Memory B cell (primary cell): Measurements from ENCODE around the gene CDKN1B.

Experiments used
- ATAC-seq: fragments of 150-1000 bp; cut with Tn5 transposase; 2 replicates; pipeline ENCODE4 v1.10.0; 2021; ENCODE audit warnings: low read depth, mild to moderate bottlenecking, moderate library complexity
- DNase-seq, 2 donors: peaks; one replicate each; pipeline ENCODE4 v3.0.0; 2022; ENCODE audit warnings: low spot score in 2 of 2
- H3K27ac Mint-ChIP-seq: one replicate; pipeline ENCODE4 v1.8.0; 2022; ENCODE audit warnings: mild to moderate bottlenecking, moderate library complexity, mixed read lengths
- H3K27me3 Mint-ChIP-seq: one replicate; pipeline ENCODE4 v1.8.0; 2022; ENCODE audit warnings: mixed read lengths
- H3K36me3 Mint-ChIP-seq: one replicate; pipeline ENCODE4 v1.8.0; 2022; ENCODE audit warnings: mild to moderate bottlenecking, mixed read lengths
- H3K4me1 Mint-ChIP-seq: one replicate; pipeline ENCODE4 v1.8.0; 2022; ENCODE audit warnings: mixed read lengths
- H3K4me3 Mint-ChIP-seq: one replicate; pipeline ENCODE4 v1.8.0; 2022; ENCODE audit warnings: mild to moderate bottlenecking, moderate library complexity, mixed read lengths
- H3K9me3 Mint-ChIP-seq: one replicate; pipeline ENCODE4 v1.8.0; 2022; ENCODE audit warnings: mixed read lengths

The CDKN1B gene

GRCh38 chr12:12716793-12717585, at the start of gene CDKN1B:
Gene CDKN1B, plus strand, starts transcription at chr12:12717368. Its CDS starts 472 bp downstream, at chr12:12717840.
- peak within 1 kb of the TSS; percentile 98 for H3K4me3 Mint-ChIP-seq
- peaks cover 1% of the 10 kb centered on the region for H3K9me3 Mint-ChIP-seq
- DNase-seq (peak; percentile 67 to 71), ATAC-seq (peak; percentile 67)
- peaks cover 28% of the 10 kb centered on the region for H3K36me3 Mint-ChIP-seq
- peaks cover 51% of the 10 kb centered on the region for H3K4me1 Mint-ChIP-seq
- H3K27ac Mint-ChIP-seq, result peak within 1 kb of the TSS; percentile 99
- H3K27me3 Mint-ChIP-seq, result no peaks in the 10 kb centered on the region

- Mint-ChIP-seq H3K4me1 (peaks cover 7% of the 10 kb centered on the region), H3K36me3 (no peaks in the 10 kb centered on the region), H3K27me3 (no peaks in the 10 kb centered on the region), H3K9me3 (no peaks in the 10 kb centered on the region), H3K4me3 (no peak overlapping the region), H3K27ac (no peak overlapping the region)
- DNase-seq, result no peak
- no peak for ATAC-seq
Observed at GRCh38 chr12:12668005-12668404, 49.2 kb upstream of the CDKN1B start.

GRCh38 chr12:12669020-12669419, 48.1 kb upstream of the CDKN1B start:
- Mint-ChIP-seq H3K4me1 (peaks cover 6% of the 10 kb centered on the region), H3K27me3 (no peaks in the 10 kb centered on the region)

GRCh38 chr12:12671850-12672660, 45.1 kb upstream of the CDKN1B start:
- ATAC-seq (no peak), DNase-seq (no peak)
- Mint-ChIP-seq H3K4me3 (no peak overlapping the region), H3K27ac (no peak overlapping the region), H3K36me3 (no peaks in the 10 kb centered on the region), H3K9me3 (no peaks in the 10 kb centered on the region), H3K4me1 (peaks cover 6% of the 10 kb centered on the region), H3K27me3 (no peaks in the 10 kb centered on the region)

More at GRCh38 chr12:12669020-12669419, 48.1 kb upstream of the CDKN1B start:
- DNase-seq, result no peak
- H3K27ac Mint-ChIP-seq, result no peak overlapping the region
- no peaks in the 10 kb centered on the region for H3K36me3 Mint-ChIP-seq
- H3K9me3 Mint-ChIP-seq, result no peaks in the 10 kb centered on the region
- no peak for ATAC-seq
- H3K4me3 Mint-ChIP-seq, result no peak overlapping the region

GRCh38 chr12:12673296-12673695, 43.9 kb upstream of the CDKN1B start:
- Mint-ChIP-seq H3K4me3 (no peak overlapping the region), H3K4me1 (peaks cover 6% of the 10 kb centered on the region), H3K9me3 (no peaks in the 10 kb centered on the region), H3K36me3 (no peaks in the 10 kb centered on the region), H3K27ac (no peak overlapping the region), H3K27me3 (no peaks in the 10 kb centered on the region)
- DNase-seq (no peak), ATAC-seq (no peak)

GRCh38 chr12:12676605-12677004, 40.6 kb upstream of the CDKN1B start:
- H3K27me3 Mint-ChIP-seq, result no peaks in the 10 kb centered on the region
- peaks cover 4% of the 10 kb centered on the region for H3K4me1 Mint-ChIP-seq
- H3K4me3 Mint-ChIP-seq, result no peak overlapping the region
- ATAC-seq, result no peak
- H3K36me3 Mint-ChIP-seq, result no peaks in the 10 kb centered on the region
- H3K9me3 Mint-ChIP-seq, result no peaks in the 10 kb centered on the region
- no peak for DNase-seq
- no peak overlapping the region for H3K27ac Mint-ChIP-seq

GRCh38 chr12:12681061-12681765, 36.0 kb upstream of the CDKN1B start:
- H3K27ac Mint-ChIP-seq, result no peak overlapping the region
- no peaks in the 10 kb centered on the region for H3K4me1 Mint-ChIP-seq
- no peaks in the 10 kb centered on the region for H3K9me3 Mint-ChIP-seq
- no peaks in the 10 kb centered on the region for H3K36me3 Mint-ChIP-seq
- no peak overlapping the region for H3K4me3 Mint-ChIP-seq
- ATAC-seq, result no peak
- no peak for DNase-seq
- peaks cover 2% of the 10 kb centered on the region for H3K27me3 Mint-ChIP-seq

- Mint-ChIP-seq H3K27me3 (peaks cover 2% of the 10 kb centered on the region), H3K9me3 (no peaks in the 10 kb centered on the region), H3K27ac (no peak overlapping the region), H3K4me1 (no peaks in the 10 kb centered on the region), H3K4me3 (no peak overlapping the region), H3K36me3 (no peaks in the 10 kb centered on the region)
- DNase-seq (no peak), ATAC-seq (no peak)
Observed at GRCh38 chr12:12682284-12682683, 34.9 kb upstream of the CDKN1B start.

GRCh38 chr12:12683136-12683697, 34.0 kb upstream of the CDKN1B start:
- ATAC-seq, result no peak
- Mint-ChIP-seq H3K4me1 (no peaks in the 10 kb centered on the region), H3K9me3 (no peaks in the 10 kb centered on the region), H3K4me3 (no peak overlapping the region), H3K27me3 (peaks cover 2% of the 10 kb centered on the region), H3K36me3 (no peaks in the 10 kb centered on the region), H3K27ac (no peak overlapping the region)
- no peak for DNase-seq

GRCh38 chr12:12683725-12684124, 33.4 kb upstream of the CDKN1B start:
- ATAC-seq (no peak), DNase-seq (no peak)
- H3K27ac Mint-ChIP-seq, result no peak overlapping the region
- H3K4me3 Mint-ChIP-seq, result no peak overlapping the region
- H3K36me3 Mint-ChIP-seq, result no peaks in the 10 kb centered on the region
- no peaks in the 10 kb centered on the region for H3K4me1 Mint-ChIP-seq
- no peaks in the 10 kb centered on the region for H3K9me3 Mint-ChIP-seq
- H3K27me3 Mint-ChIP-seq, result peaks cover 2% of the 10 kb centered on the region

- H3K27ac Mint-ChIP-seq, result no peak overlapping the region
- no peaks in the 10 kb centered on the region for H3K9me3 Mint-ChIP-seq
- H3K36me3 Mint-ChIP-seq, result no peaks in the 10 kb centered on the region
- DNase-seq (no peak), ATAC-seq (no peak)
- H3K4me3 Mint-ChIP-seq, result no peak overlapping the region
- peaks cover 2% of the 10 kb centered on the region for H3K27me3 Mint-ChIP-seq
- no peaks in the 10 kb centered on the region for H3K4me1 Mint-ChIP-seq
Observed at GRCh38 chr12:12684375-12685106, 32.6 kb upstream of the CDKN1B start.

- H3K4me3 Mint-ChIP-seq, result no peak overlapping the region
- H3K9me3 Mint-ChIP-seq, result no peaks in the 10 kb centered on the region
- H3K4me1 Mint-ChIP-seq, result no peaks in the 10 kb centered on the region
- peaks cover 2% of the 10 kb centered on the region for H3K27me3 Mint-ChIP-seq
- no peak for ATAC-seq
- no peaks in the 10 kb centered on the region for H3K36me3 Mint-ChIP-seq
- H3K27ac Mint-ChIP-seq, result no peak overlapping the region
- DNase-seq, result no peak
Observed at GRCh38 chr12:12685305-12685704, 31.9 kb upstream of the CDKN1B start.

- H3K27ac Mint-ChIP-seq, result no peak overlapping the region
- no peaks in the 10 kb centered on the region for H3K36me3 Mint-ChIP-seq
- H3K4me1 Mint-ChIP-seq, result peaks cover 4% of the 10 kb centered on the region
- H3K4me3 Mint-ChIP-seq, result no peak overlapping the region
- no peaks in the 10 kb centered on the region for H3K9me3 Mint-ChIP-seq
- DNase-seq, result no peak
- H3K27me3 Mint-ChIP-seq, result peaks cover 2% of the 10 kb centered on the region
- ATAC-seq, result no peak
Observed at GRCh38 chr12:12686472-12686871, 30.7 kb upstream of the CDKN1B start.
